ENCODE data around the gene MICAL3. TPM values are rescaled to one million over a fixed set of nuclear protein-coding genes. Genes with fewer than 3 reads are reported as not detected.
"Not testable (repeated sequence)": the region's sequence is repeated elsewhere in the genome, so short reads cannot be mapped to it uniquely, and the experiment has no call there.

MICAL3 gene
- total RNA-seq, 1 donor from 2014 or later = 44.8 TPM

GRCh38 chr22:18001040-18001893, 23.1 kb downstream of the MICAL3 start:
- FAIRE-seq = no peak
- peak; percentile 94 to 95 for DNase-seq (ENCODE audit: low spot score in 2 of 2)

DNA sequence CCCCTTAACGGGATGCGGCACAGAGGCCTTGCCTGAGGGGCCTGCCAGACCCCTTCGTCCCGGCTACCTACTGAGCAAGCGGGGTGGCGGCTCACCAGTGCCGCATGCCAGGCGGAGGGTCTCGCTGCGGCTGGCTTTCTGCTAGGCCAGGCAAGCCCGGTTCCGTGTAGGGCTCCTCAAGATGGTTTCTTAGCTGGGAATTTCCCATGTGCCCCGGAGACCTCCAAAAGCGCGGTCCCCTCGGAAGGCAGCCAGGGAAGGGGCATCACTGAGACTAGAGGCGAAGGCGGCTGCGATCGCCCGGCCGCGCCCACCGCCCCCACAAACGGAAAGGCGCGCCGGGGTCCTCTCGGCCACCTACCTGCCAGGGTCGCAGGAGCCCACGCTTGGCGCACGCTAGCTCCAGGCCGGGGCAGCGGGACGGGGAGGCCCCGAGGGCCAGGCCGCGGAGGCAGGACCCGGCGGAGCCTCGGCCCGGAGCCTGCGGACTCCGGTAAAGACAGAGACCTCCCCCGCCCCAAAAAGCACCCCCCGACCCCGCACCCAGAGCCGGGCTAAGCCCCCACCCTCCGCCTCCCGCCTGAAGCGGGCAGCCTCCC, 23.8 kb downstream of the MICAL3 start:
- FAIRE-seq (no peak), DNase-seq (ENCODE audit: low spot score in 2 of 2) (no peak)

GRCh38 chr22:17999851-18000250, 24.5 kb downstream of the MICAL3 start:
- FAIRE-seq = no peak
- DNase-seq (ENCODE audit: low spot score in 2 of 2) = no peak

DNA sequence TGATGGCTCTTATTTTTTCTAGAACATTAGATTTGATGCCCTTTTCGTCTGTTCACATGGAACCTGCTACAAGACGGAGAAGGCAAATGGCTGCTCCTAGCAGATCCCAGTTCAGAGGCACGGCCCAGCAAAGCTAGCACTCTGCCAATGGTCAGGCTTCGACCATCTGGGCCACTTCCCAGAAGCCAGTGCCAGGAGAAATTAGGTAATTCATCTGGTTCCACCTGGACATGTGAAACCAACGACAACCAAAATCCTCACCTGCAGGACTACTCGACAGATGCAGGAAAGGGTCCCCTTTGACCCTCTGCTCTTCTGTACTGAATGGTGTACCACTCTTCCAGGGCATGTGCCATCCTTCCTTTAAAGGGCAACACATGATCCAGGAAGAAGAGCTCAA, 25.4 kb downstream of the MICAL3 start:
- DNase-seq (ENCODE audit: low spot score in 2 of 2) = no peak
- no peak for FAIRE-seq

- no peak for FAIRE-seq
- DNase-seq (ENCODE audit: low spot score in 2 of 2) = no peak
These were observed 26.9 kb downstream of the MICAL3 start for GRCh38 chr22:17997456-17997855.

DNA sequence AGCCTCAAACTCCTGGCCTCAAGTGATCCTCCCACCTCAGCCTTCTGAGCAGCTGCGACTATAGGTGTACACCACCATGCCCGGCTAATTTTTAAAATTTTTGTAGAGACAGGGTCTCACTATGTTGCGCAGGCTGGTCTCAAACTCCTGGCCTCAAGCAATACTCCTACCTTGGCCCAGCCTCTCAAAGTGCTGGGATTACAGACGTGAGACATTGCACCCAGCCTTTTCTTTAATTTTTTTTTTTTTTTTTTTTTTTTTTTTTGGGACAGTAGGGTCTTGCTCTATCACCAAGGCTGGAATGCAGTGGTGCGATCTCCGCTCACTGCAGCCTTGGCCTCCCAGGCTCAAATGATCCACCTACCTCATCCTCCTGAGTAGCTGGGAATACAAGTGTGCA, 29.1 kb downstream of the MICAL3 start:
- not testable (repeated sequence) for FAIRE-seq; DNase-seq (ENCODE audit: low spot score in 2 of 2)

DNA sequence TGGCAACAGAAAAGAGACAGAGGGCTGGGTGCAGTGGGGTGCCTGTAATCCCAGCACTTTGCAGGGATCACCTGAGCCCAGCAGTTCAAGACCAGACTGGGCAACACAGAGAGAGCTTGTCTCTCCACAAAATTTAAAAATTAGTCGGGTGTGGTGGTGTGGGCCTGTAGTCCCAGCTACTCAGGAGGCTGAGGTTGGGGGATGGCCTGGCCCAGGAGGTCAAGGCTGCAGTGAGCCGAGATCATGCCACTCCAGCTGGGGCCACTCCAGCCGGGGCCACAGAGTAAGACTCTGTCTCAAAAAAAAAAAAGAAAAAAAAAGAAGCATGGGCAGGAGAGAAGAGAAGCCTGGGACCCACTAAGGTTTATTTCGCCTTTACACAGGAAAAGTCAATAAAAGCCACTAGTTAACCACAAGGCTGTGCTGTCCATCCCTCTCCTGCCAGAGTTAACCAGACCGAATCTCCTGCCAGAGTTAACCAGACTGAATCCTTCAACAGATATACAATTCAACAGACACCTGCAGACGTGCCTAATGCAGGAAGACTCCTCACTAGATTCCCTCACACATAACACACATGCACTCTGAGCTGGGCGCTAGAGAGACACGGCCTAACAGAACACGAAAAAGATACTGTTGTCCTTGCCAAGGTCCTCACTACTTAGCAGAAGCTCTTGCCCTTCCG, 29.8 kb downstream of the MICAL3 start:
- DNase-seq (ENCODE audit: low spot score in 2 of 2) (no peak), FAIRE-seq (no peak)

- DNase-seq (ENCODE audit: low spot score in 2 of 2); FAIRE-seq: not testable (repeated sequence)
These were observed 31.4 kb downstream of the MICAL3 start for GRCh38 chr22:17992976-17993375.

DNA sequence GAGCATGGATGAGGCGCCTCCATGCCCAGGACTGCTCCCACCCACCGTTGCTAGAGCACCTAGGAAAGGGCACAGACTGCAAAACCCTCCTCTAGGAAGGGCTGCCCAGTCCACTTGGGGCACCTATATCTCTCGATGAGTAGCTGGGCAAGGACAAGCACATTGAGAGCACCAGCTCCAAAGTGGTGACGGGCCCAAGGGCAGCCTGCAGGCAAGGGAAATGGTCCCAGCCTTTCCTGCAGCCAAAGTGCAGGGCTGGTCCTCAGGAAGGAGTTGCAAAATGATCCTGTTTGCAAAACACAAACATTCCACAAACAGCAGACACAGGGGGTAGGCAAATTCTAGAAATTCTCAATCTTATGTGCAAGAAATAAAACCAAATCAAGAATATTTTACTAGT, 32.4 kb downstream of the MICAL3 start:
- not testable (repeated sequence) for DNase-seq (ENCODE audit: low spot score in 2 of 2)

DNA sequence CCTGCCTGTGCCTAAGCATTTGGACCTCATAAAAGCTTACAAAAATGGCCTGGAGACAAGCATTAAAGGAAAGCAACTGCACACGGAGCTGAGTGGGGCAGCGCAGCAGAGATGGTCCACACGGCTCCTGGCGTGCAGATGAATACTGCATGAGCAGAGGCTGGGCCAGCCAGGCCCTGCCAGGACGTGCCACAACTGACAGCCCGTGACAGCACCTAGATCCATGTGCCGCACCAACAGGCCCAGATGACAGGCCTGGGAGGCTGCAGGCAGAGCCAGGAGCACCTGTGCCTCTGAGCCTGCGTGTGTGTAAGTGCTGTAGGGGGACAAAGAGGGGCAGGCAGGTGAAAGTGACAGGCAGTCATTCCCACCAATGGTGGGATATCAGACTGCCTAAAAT, 33.4 kb downstream of the MICAL3 start:
- FAIRE-seq (no peak), DNase-seq (ENCODE audit: low spot score in 2 of 2) (no peak)

More for the DNA sequence above, 32.4 kb downstream of the MICAL3 start:
- not testable (repeated sequence) for FAIRE-seq

- DNase-seq (ENCODE audit: low spot score in 2 of 2) = no peak
- no peak for FAIRE-seq
These were observed 34.2 kb downstream of the MICAL3 start for GRCh38 chr22:17990147-17990546.

DNA sequence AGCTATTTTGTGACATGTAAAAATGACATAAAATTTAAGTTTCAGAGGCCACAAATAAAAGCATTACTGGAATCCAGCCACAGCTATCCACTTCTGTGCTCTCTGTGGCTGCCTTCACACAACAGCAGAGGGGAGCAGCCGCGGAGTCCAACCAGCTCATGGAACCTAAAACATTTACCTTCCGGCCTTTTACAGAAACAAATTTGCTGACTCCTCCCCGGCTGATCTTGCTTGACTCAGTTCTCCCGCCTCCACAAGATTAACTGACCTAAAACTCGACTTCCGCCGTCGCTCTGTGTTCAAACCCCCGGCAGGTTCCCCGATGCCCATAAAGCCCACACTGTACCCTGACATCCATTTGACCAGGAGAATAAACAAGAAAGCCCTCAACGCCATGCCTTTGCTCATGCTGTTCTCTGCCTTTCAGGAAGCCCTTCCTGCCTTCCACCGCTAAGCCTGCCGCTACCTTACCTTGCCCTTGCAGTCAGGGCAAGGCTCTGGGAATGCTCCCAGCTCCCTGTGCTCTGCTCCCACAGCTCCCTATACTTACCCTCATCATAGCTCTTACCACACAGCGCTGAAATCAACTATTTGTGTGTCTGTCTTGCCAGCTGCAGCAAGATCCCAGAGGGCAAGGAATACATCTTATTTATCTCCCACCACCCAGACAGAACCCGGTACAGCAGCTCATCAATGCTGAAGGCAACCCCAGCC, 35.4 kb downstream of the MICAL3 start:
- no peak for FAIRE-seq

DNA sequence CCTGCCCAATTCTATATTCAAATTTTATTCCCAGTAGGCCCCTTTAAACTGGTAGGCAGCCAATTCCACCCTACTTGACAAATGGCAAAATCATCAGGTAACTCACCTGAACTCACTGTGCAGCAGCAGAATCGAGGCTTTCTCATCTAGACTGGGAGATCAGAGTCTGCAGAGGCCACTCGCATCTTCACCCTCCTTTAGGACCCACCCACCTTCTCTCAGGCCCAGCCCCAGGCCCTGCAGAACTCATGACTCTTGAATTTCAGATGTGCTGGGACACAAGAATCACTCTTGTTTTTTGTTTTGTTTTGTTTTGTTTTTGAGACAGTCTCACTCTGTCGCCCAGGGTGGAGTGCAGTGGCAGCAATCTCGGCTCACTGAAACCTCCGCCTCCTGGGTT, 38.8 kb downstream of the MICAL3 start:
- FAIRE-seq (no peak), DNase-seq (ENCODE audit: low spot score in 2 of 2) (no peak)

More for the DNA sequence above, 35.4 kb downstream of the MICAL3 start:
- DNase-seq (ENCODE audit: low spot score in 2 of 2) = no peak

GRCh38 chr22:17985071-17985470, 39.3 kb downstream of the MICAL3 start:
- not testable (repeated sequence) for FAIRE-seq; DNase-seq (ENCODE audit: low spot score in 2 of 2)

- DNase-seq (ENCODE audit: low spot score in 2 of 2) = no peak
- no peak for FAIRE-seq
These were observed 40.2 kb downstream of the MICAL3 start for GRCh38 chr22:17984114-17984513.

DNA sequence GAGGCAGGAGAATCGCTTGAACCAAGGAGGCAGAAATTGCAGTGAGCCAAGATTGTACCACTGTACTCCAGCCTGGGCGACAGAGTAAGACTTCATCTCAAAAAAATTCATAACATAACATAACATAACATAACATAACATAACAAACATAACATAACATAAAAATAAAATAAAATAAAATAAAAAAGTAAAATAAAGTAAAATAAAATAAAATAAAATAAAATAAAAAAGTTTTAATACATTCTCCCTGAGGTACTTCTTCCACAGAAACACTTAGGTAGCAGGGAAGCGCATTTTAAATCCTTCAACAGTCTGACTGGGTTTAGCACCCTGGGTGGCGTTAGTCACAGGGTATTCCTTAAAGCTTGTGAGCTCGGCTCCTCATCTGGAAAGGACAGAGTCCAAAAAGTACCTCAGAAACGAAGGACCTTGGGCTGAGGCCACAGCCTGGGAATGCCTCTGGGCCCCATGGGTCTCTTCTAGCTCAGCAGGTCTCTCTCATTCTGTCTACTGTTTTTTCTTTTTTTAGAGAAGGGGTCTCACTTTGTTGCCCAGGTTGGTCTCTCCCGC, 41.7 kb downstream of the MICAL3 start:
- DNase-seq (ENCODE audit: low spot score in 2 of 2) (no peak), FAIRE-seq (peak; percentile 28)

DNA sequence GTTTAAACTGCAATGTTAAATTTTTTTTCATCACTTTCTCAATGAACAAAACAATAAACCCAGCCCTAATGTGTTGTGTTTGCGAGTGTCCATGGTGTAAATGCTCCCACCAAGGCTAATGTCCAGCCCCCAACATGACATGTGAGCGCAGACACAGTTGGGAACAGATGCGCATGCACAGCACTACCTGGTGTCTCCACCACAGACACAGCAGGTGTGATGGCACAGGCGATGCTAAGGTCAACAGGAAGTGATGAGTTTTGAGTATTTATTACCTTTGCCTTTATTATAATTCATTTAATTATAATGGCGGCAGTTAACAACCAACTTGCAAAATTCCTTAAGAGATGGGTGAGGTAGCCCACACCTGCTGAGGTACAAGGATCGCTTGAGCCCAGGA, 42.9 kb downstream of the MICAL3 start:
- DNase-seq (ENCODE audit: low spot score in 2 of 2) (no peak), FAIRE-seq (no peak)

DNA sequence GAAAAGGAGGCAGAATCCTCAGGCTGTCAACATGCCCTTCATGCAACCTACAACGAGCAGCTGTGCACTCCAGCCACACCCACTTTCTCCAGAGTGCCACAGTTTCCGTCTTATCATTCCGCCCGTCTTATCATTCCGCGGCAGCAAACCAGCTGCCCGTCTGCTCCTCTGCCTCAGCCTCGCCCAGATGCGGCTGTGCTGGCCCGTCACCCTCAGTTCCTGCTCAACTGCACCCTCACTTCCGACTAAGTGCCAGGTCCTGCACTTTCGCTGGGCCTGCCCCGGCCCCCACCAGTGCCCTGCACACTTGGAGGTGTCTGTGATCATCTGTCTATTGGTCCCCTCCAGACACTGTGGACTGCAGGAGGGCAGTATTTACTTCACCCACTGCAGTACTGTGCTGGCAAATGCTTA, 43.7 kb downstream of the MICAL3 start:
- FAIRE-seq = no peak
- no peak for DNase-seq (ENCODE audit: low spot score in 2 of 2)

DNA sequence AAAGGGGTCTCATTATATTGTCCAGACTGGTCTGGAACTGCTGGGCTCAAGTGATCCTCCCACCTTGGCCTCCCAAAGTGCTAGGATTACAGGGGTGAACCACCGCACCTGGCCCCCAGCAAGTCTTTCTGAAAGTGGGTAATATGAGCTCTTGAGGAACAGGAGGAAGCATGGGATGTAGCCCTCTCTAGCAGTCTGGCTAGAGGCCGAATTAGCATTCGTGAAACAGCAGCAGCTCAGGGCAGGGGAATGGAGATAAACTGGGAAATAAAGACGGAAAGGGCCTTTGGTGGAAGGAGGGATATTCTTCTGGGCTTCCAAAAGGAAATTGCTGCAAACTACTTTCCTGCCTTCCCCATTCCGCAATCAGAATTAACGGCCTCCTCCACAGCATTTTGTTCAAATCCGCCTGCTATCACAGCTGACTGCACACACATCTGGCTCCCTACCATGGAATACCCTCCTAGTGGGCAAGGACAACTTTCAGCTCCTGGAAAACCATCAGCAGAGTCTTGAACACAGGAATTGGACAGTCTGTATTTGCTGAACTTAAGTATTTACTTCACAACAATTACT, 44.3 kb downstream of the MICAL3 start:
- DNase-seq (ENCODE audit: low spot score in 2 of 2) = no peak

DNA sequence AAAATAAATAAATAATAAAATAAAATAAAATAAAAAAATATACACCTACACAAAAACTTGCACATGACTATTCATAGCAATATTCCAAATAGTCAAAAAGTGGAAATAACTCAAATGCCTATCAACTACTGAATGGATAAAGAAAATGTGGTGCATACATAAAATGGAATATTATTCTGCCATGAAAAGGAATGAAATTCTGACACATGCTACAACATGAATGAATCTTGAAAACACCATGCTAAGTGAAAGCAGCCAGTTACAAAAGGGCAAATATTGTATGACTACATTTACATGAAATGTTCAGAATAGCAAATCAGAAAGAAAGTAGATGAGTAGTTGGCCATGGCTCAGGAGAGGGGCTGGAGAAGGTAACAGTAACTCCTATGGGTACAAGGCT, 46.3 kb downstream of the MICAL3 start:
- FAIRE-seq (no peak), DNase-seq (ENCODE audit: low spot score in 2 of 2) (no peak)

More for the DNA sequence above, 44.3 kb downstream of the MICAL3 start:
- no peak for FAIRE-seq
